HepG2 (cell line): ENCODE results near the gene PTGR1. TPM values are rescaled to one million over a fixed set of nuclear protein-coding genes. Genes with fewer than 3 reads are reported as not detected.

Source experiments
- ARNT ChIP-seq: fragments of 450-650 bp; IDR thresholded peaks from 2 replicates; pipeline ENCODE4 v1.6.1; 2017
- ARNT2 ChIP-seq: sonication (generic); formaldehyde crosslinking; IDR thresholded peaks from 2 replicates; pipeline ENCODE4 v1.8.0; 2022; ENCODE audit warnings: mild to moderate bottlenecking, low read depth, missing genetic modification reagents, moderate library complexity
- CCDC6 ChIP-seq: sonication (generic); formaldehyde crosslinking; IDR thresholded peaks from 2 replicates; pipeline ENCODE4 v1.8.1; 2022; ENCODE audit warnings: mild to moderate bottlenecking, missing genetic modification reagents, moderate library complexity
- GRHL1 ChIP-seq: sonication (generic); formaldehyde crosslinking; conservative IDR thresholded peaks from 2 replicates; pipeline ENCODE4 v1.8.0; 2022; ENCODE audit warnings: missing genetic modification reagents
- GTF3A ChIP-seq: sonication (generic); formaldehyde crosslinking; conservative IDR thresholded peaks from 2 replicates; pipeline ENCODE4 v1.4.0; 2020; ENCODE audit warnings: mild to moderate bottlenecking, missing genetic modification reagents
- HDAC6 ChIP-seq: fragments of 200-600 bp; sonication (generic); IDR thresholded peaks from 2 replicates; pipeline ENCODE4 v1.7.0; 2017; ENCODE audit warnings: mild to moderate bottlenecking, antibody characterized with exemption, low read length, low read depth
- KDM1A ChIP-seq: IDR thresholded peaks from 2 replicates; pipeline ENCODE4 v1.6.1; 2016; ENCODE audit warnings: missing compliant biosample characterization
- KLF13 ChIP-seq: sonication (generic); formaldehyde crosslinking; IDR thresholded peaks from 2 replicates; pipeline ENCODE4 v1.4.0; 2020; ENCODE audit warnings: mild to moderate bottlenecking, missing genetic modification reagents
- MED8 ChIP-seq: sonication (generic); formaldehyde crosslinking; IDR thresholded peaks from 2 replicates; pipeline ENCODE4 v1.8.1; 2023; ENCODE audit warnings: mild to moderate bottlenecking, missing genetic modification reagents; ENCODE audit not compliant: insufficient replicate concordance
- MXD3 ChIP-seq: IDR thresholded peaks from 2 replicates; pipeline ENCODE4 v1.6.1; 2016; ENCODE audit warnings: mild to moderate bottlenecking, missing biosample characterization, missing genetic modification reagents
- PRMT3 ChIP-seq: sonication (generic); formaldehyde crosslinking; IDR thresholded peaks from 2 replicates; pipeline ENCODE4 v1.8.1; 2022; ENCODE audit warnings: low read depth, mild to moderate bottlenecking, moderate library complexity, missing genetic modification reagents, borderline replicate concordance
- SALL2 ChIP-seq: sonication (generic); formaldehyde crosslinking; IDR thresholded peaks from 2 replicates; pipeline ENCODE4 v1.8.1; 2023; ENCODE audit warnings: mild to moderate bottlenecking, missing genetic modification reagents, inconsistent platforms
- SETDB1 ChIP-seq: sonication (generic); formaldehyde crosslinking; IDR thresholded peaks from 2 replicates; pipeline ENCODE4 v1.5.1; 2020; ENCODE audit warnings: missing genetic modification reagents, mild to moderate bottlenecking, borderline replicate concordance
- SMYD3 ChIP-seq: sonication (generic); formaldehyde crosslinking; IDR thresholded peaks from 2 replicates; pipeline ENCODE4 v1.8.1; 2023; ENCODE audit warnings: mild to moderate bottlenecking, missing genetic modification reagents
- SSRP1 ChIP-seq: IDR thresholded peaks from 2 replicates; pipeline ENCODE4 v1.6.1; 2016; ENCODE audit warnings: control low read depth
- THAP11 ChIP-seq: IDR thresholded peaks from 2 replicates; pipeline ENCODE4 v1.6.1; 2016; ENCODE audit warnings: missing biosample characterization, missing genetic modification reagents
- THYN1 ChIP-seq: sonication (generic); formaldehyde crosslinking; IDR thresholded peaks from 2 replicates; pipeline ENCODE4 v1.8.1; 2023; ENCODE audit warnings: low read depth, mild to moderate bottlenecking, moderate library complexity, missing genetic modification reagents, borderline replicate concordance
- TP53 ChIP-seq: sonication (generic); formaldehyde crosslinking; conservative IDR thresholded peaks from 2 replicates; pipeline ENCODE4 v1.4.0; 2020; ENCODE audit warnings: missing genetic modification reagents
- ZBTB1 ChIP-seq: sonication (generic); formaldehyde crosslinking; IDR thresholded peaks from 2 replicates; pipeline ENCODE4 v1.4.0; 2020; ENCODE audit warnings: missing genetic modification reagents, borderline replicate concordance
- ZFP36 ChIP-seq: fragments of 150-350 bp; IDR thresholded peaks from 2 replicates; pipeline ENCODE4 v1.6.1; 2018; ENCODE audit warnings: borderline replicate concordance, low read length, low read depth; ENCODE audit not compliant: partially characterized antibody
- ZFP36L1 ChIP-seq: sonication (generic); formaldehyde crosslinking; IDR thresholded peaks from 2 replicates; pipeline ENCODE4 v1.8.0; 2022; ENCODE audit warnings: mild to moderate bottlenecking, missing genetic modification reagents, moderate library complexity
- ZFP36L2 ChIP-seq: sonication (generic); formaldehyde crosslinking; IDR thresholded peaks from 2 replicates; pipeline ENCODE4 v1.4.0; 2020; ENCODE audit warnings: missing genetic modification reagents
- ZNF577 ChIP-seq: sonication (generic); formaldehyde crosslinking; IDR thresholded peaks from 2 replicates; pipeline ENCODE4 v1.4.0; 2020; ENCODE audit warnings: mild to moderate bottlenecking, low read depth, missing genetic modification reagents, borderline replicate concordance
- ZNF597 ChIP-seq: sonication (generic); formaldehyde crosslinking; IDR thresholded peaks from 2 replicates; pipeline ENCODE4 v1.5.0; 2020; ENCODE audit warnings: missing genetic modification reagents
- ZNF607 ChIP-seq: sonication (generic); formaldehyde crosslinking; IDR thresholded peaks from 2 replicates; pipeline ENCODE4 v1.5.1; 2020; ENCODE audit warnings: missing genetic modification reagents, mild to moderate bottlenecking, borderline replicate concordance
- ZNF639 ChIP-seq: conservative IDR thresholded peaks from 2 replicates; pipeline ENCODE4 v1.6.1; 2018; ENCODE audit warnings: missing genetic modification reagents
- ZNF644 ChIP-seq: IDR thresholded peaks from 2 replicates; pipeline ENCODE4 v1.6.1; 2016; ENCODE audit warnings: low read depth
- ZNF672 ChIP-seq: sonication (generic); formaldehyde crosslinking; IDR thresholded peaks from 2 replicates; pipeline ENCODE4 v1.8.1; 2022; ENCODE audit warnings: missing genetic modification reagents
- polyA plus RNA-seq, 8 experiments: library from polyadenylated mRNA; depleted of rRNA in 3 of 8; stranded (reverse) in 7 of 8; unstranded in 1 of 8; fragments of >200 nt; fragmentation: Illumina TruSeq in 4 of 8; extraction: Trizol in 4 of 8; gene quantifications; 2 replicates each; pipeline versions ENCODE4 v1.2.1 to v1.2.3, GENCODE V29; 2011 to 2016; ENCODE audit warnings: low read depth in 4 of 8, missing spikeins in 1 of 8, mixed read lengths in 1 of 8; ENCODE audit not compliant: insufficient read depth in 1 of 8
- total RNA-seq, 5 experiments: library from RNA; depleted of rRNA; stranded (reverse); fragments of >200 nt; fragmentation: Illumina TruSeq; extraction: Trizol; gene quantifications; 2 replicates each; pipeline ENCODE4 v1.2.3, GENCODE V29; 2016; ENCODE audit warnings: low read depth in 1 of 5

Gene PTGR1
- total and polyA plus RNA-seq, 2 of the 13 experiments (the other 11 are each of a cell fraction or from before 2014, with no cell fraction given), result 6.0 to 15.8 TPM

- TF ChIP-seq KLF13 (CRISPR knock-in tag) (no peak), ZNF639 (CRISPR knock-in tag) (no peak), CCDC6 (peak; percentile 89), PRMT3 (CRISPR knock-in tag) (peak; percentile 74; the same call in 1 of the 2 replicates), ZBTB1 (CRISPR knock-in tag) (no peak), TP53 (CRISPR knock-in tag) (no peak), MXD3 (CRISPR knock-in tag) (peak; percentile 83; the same call in 1 of the 2 replicates), ARNT (no peak), ZNF672 (CRISPR knock-in tag) (0 out of 2 replicates have a peak, but pooled peaks have one; percentile 75), ZNF597 (CRISPR knock-in tag) (no peak), ZFP36 (no peak), SETDB1 (no peak), ZNF644 (0 out of 2 replicates have a peak, but pooled peaks have one; percentile 2), HDAC6 (no peak), SALL2 (no peak), KDM1A (CRISPR knock-in tag) (no peak), ZFP36L1 (CRISPR knock-in tag) (no peak), ZNF607 (CRISPR knock-in tag) (peak; percentile 88), GTF3A (CRISPR knock-in tag) (no peak; the same call in 1 of the 2 replicates), GRHL1 (CRISPR knock-in tag) (no peak), ARNT2 (CRISPR knock-in tag) (peak; percentile 91), MED8 (peak; percentile 7), THAP11 (CRISPR knock-in tag) (peak; percentile 95), THYN1 (CRISPR knock-in tag) (no peak), ZFP36L2 (CRISPR knock-in tag) (no peak), ZNF577 (CRISPR knock-in tag) (0 out of 2 replicates have a peak, but pooled peaks have one; percentile 79), SMYD3 (CRISPR knock-in tag) (no peak), SSRP1 (CRISPR knock-in tag) (no peak)
Measured at GRCh38 chr9:111631214-111631971, 31.9 kb upstream of the PTGR1 start, which contains the start of gene DNAJC25 (continued).
